ENCODE measurements around the gene VRK3.
A peak's percentile ranks its signal among the peaks of the same experiment; 100 is the strongest.
"Not testable (repeated sequence)": the region's sequence is repeated elsewhere in the genome, so short reads cannot be mapped to it uniquely, and the experiment has no call there.

Gene VRK3

GRCh38 chr19:49952906-49953305 lies 72.3 kb downstream of the VRK3 start:
- no peak for DNase-seq

- no peak for DNase-seq
These were observed 72.7 kb downstream of the VRK3 start for GRCh38 chr19:49952479-49952836.

GRCh38 chr19:49951806-49952478 lies 73.2 kb downstream of the VRK3 start:
- no peak for DNase-seq

GRCh38 chr19:49950956-49951526 lies 74.1 kb downstream of the VRK3 start:
- DNase-seq: no peak

- DNase-seq: no peak
These were observed 74.6 kb downstream of the VRK3 start for GRCh38 chr19:49950590-49950948.

- DNase-seq: no peak
These were observed 75.2 kb downstream of the VRK3 start for GRCh38 chr19:49949742-49950589.

GRCh38 chr19:49946415-49946814 lies 78.8 kb downstream of the VRK3 start:
- DNase-seq: no peak

GRCh38 chr19:49944567-49944966 lies 80.6 kb downstream of the VRK3 start:
- DNase-seq: not testable (repeated sequence)

- no peak for DNase-seq
These were observed 84.7 kb downstream of the VRK3 start for GRCh38 chr19:49940482-49940791.

- DNase-seq: no peak
These were observed 85.3 kb downstream of the VRK3 start for GRCh38 chr19:49939721-49940481.

GRCh38 chr19:49938662-49939061 lies 86.5 kb downstream of the VRK3 start:
- no peak for DNase-seq

GRCh38 chr19:49937750-49938381 lies 87.3 kb downstream of the VRK3 start:
- peak; percentile 73 for DNase-seq

- DNase-seq: no peak
These were observed 88.6 kb downstream of the VRK3 start for GRCh38 chr19:49936549-49936948.

GRCh38 chr19:49933643-49934042 lies 91.5 kb downstream of the VRK3 start:
- DNase-seq: no peak

- DNase-seq: no peak
These were observed 92.4 kb downstream of the VRK3 start for GRCh38 chr19:49932731-49933131.

- no peak for DNase-seq
These were observed 93.1 kb downstream of the VRK3 start for GRCh38 chr19:49932041-49932451.

GRCh38 chr19:49931293-49932040 lies 93.7 kb downstream of the VRK3 start:
- no peak for DNase-seq

- DNase-seq: peak; percentile 44
These were observed 94.6 kb downstream of the VRK3 start for GRCh38 chr19:49930483-49931011.

- peak; percentile 98 for DNase-seq
These were observed 95.3 kb downstream of the VRK3 start for GRCh38 chr19:49929611-49930482.

GRCh38 chr19:49929121-49929610 lies 96.0 kb downstream of the VRK3 start, which contains the start of the genes ATF5 and NUP62:
ATF5 (plus strand) TSS chr19:49929205; CDS start chr19:49930851, 1,646 bp downstream.
NUP62 (minus strand) TSS chr19:49929504; CDS start chr19:49909807, 19,697 bp downstream.
- DNase-seq: peak; percentile 93
